K562 (cell line): Measurements from ENCODE around the gene TRIM24. TPM values are rescaled to one million over a fixed set of nuclear protein-coding genes. Genes with fewer than 3 reads are reported as not detected.

Experiments used
- CAMTA2 ChIP-seq: fragments of 250-450 bp; sonication (Bioruptor Pico); conservative IDR thresholded peaks from 2 replicates; pipeline ENCODE4 v1.5.1; 2022
- CBX8 ChIP-seq: fragments of 200-600 bp; sonication (generic); IDR thresholded peaks from 2 replicates; pipeline ENCODE4 v1.6.1; 2012; ENCODE audit warnings: borderline replicate concordance, mixed run types, low read depth, mild to moderate bottlenecking, moderate library complexity, mixed read lengths, low read length, control low read depth, inconsistent platforms; ENCODE audit not compliant: poor library complexity, severe bottlenecking; ENCODE audit errors: extremely low read depth
- CHAMP1 ChIP-seq: fragments of 450-650 bp; IDR thresholded peaks from 2 replicates; pipeline ENCODE4 v1.6.1; 2016; ENCODE audit warnings: mild to moderate bottlenecking
- DNMT1 ChIP-seq: fragments of 450-650 bp; IDR thresholded peaks from 2 replicates; pipeline ENCODE4 v1.6.1; 2016; ENCODE audit warnings: antibody characterized with exemption, mild to moderate bottlenecking
- NELFE ChIP-seq: IDR thresholded peaks from 2 replicates; pipeline ENCODE4 v1.6.1; 2011; ENCODE audit warnings: mild to moderate bottlenecking; ENCODE audit not compliant: insufficient read depth, insufficient read length
- SP1 ChIP-seq: sonication (generic); formaldehyde crosslinking; IDR thresholded peaks from 2 replicates; pipeline ENCODE4 v1.8.1; 2022; ENCODE audit warnings: mild to moderate bottlenecking, missing genetic modification reagents
- TSHZ1 ChIP-seq: fragments of 250-450 bp; sonication (Bioruptor Pico); IDR thresholded peaks from 2 replicates; pipeline ENCODE4 v1.4.0; 2020; ENCODE audit warnings: mild to moderate bottlenecking, moderate library complexity
- ZBTB40 ChIP-seq, 2 experiments: fragments of 450-650 bp in 1 of 2; sonication (generic) in 1 of 2; formaldehyde crosslinking in 1 of 2; IDR thresholded peaks; 2 replicates each; pipeline versions ENCODE4 v1.7.1 to v1.9.0; 2016 to 2022; ENCODE audit warnings: inconsistent platforms in 1 of 2, mild to moderate bottlenecking in 1 of 2, missing genetic modification reagents in 1 of 2
- polyA plus RNA-seq, 8 experiments: library from polyadenylated mRNA; depleted of rRNA in 4 of 8; stranded (reverse) in 5 of 8; unstranded in 3 of 8; fragments of >200 nt; fragmentation: Nextera tagmentation in 2 of 8; fragmentation: Illumina TruSeq in 1 of 8; extraction: Ambion mirVana in 2 of 8; extraction: Trizol in 1 of 8; gene quantifications; 2 replicates each; pipeline versions ENCODE4 v1.2.1 to v1.2.3, GENCODE V29; 2011 to 2014; ENCODE audit warnings: inconsistent platforms in 1 of 8, missing spikeins in 1 of 8
- total RNA-seq, 7 experiments: library from RNA; depleted of rRNA in 6 of 7; stranded (reverse); fragments of >200 nt in 6 of 7; fragmentation: Illumina TruSeq in 2 of 7; extraction: Trizol in 2 of 7; gene quantifications; 2 replicates each; pipeline versions ENCODE4 v1.2.1 to v1.2.3, GENCODE V29; 2011 to 2021; ENCODE audit warnings: low replicate concordance in 1 of 7
- TF ChIP-seq, protein P1 (sequence below): fragments of 450-650 bp; conservative IDR thresholded peaks from 2 replicates; pipeline ENCODE4 v1.6.1; 2016; ENCODE audit warnings: missing genetic modification characterization, low read depth, mild to moderate bottlenecking, missing compliant biosample characterization, moderate library complexity

TRIM24 gene
- total and polyA plus RNA-seq, 9 of the 15 experiments (the other 6 are each of a cell fraction or from before 2014, with no cell fraction given): 13.4 to 74.0 (median 41.7) TPM

- TF ChIP-seq CBX8 (no peak), ZBTB40 (IDR thresholded peaks at IDR 0.05) (peak; percentile 58), ZBTB40 (CRISPR knock-in tag; IDR thresholded peaks at IDR 0.05) (peak; percentile 59), TSHZ1 (CRISPR knock-in tag) (no peak), NELFE (no peak), DNMT1 (no peak), CHAMP1 (no peak), SP1 (CRISPR knock-in tag) (no peak), CAMTA2 (CRISPR knock-in tag) (no peak)
- TF ChIP-seq, protein P1, sequence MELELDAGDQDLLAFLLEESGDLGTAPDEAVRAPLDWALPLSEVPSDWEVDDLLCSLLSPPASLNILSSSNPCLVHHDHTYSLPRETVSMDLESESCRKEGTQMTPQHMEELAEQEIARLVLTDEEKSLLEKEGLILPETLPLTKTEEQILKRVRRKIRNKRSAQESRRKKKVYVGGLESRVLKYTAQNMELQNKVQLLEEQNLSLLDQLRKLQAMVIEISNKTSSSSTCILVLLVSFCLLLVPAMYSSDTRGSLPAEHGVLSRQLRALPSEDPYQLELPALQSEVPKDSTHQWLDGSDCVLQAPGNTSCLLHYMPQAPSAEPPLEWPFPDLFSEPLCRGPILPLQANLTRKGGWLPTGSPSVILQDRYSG (tag): no peak
These were observed 24.7 kb upstream of the TRIM24 start (continued) for GRCh38 chr7:138435231-138435919.
